GM23338 (cell line): Measurements from ENCODE around the gene RHOF. TPM values are rescaled to one million over a fixed set of nuclear protein-coding genes. Genes with fewer than 3 reads are reported as not detected.

Experiments used
- ATAC-seq: fragments of 200-7000 bp; cut with Tn5 transposase; 3 replicates; pipeline ENCODE4 v1.9.1; 2020
- DNase-seq: peaks from one replicate; pipeline ENCODE4 v3.0.0-alpha.2; 2015; ENCODE audit warnings: low spot score
- H2AFZ ChIP-seq: fragments of 200-600 bp; sonication (generic); 2 replicates; pipeline ENCODE4 v1.8.0; 2016; ENCODE audit warnings: antibody characterized with exemption, mild to moderate bottlenecking, moderate library complexity
- H3F3A ChIP-seq: fragments of 200-600 bp; sonication (generic); replicated peaks from 2 replicates; pipeline ENCODE4 v1.8.0; 2017; ENCODE audit warnings: antibody characterized with exemption, mixed run types, low read depth
- H3K27ac ChIP-seq: fragments of 200-600 bp; sonication (generic); 2 replicates; pipeline ENCODE4 v1.6.1; 2016; ENCODE audit warnings: low read depth
- H3K27me3 ChIP-seq: fragments of 200-600 bp; sonication (generic); 2 replicates; pipeline ENCODE4 v1.8.0; 2016; ENCODE audit warnings: mild to moderate bottlenecking, mixed run types, moderate library complexity; ENCODE audit not compliant: insufficient read depth
- H3K36me3 ChIP-seq: fragments of 200-600 bp; sonication (generic); 2 replicates; pipeline ENCODE4 v1.8.0; 2016; ENCODE audit warnings: mild to moderate bottlenecking; ENCODE audit not compliant: insufficient read depth
- H3K4me1 ChIP-seq: fragments of 200-600 bp; sonication (generic); 2 replicates; pipeline ENCODE4 v1.8.0; 2016; ENCODE audit warnings: mild to moderate bottlenecking, moderate library complexity; ENCODE audit not compliant: insufficient read depth
- H3K4me2 ChIP-seq: fragments of 200-600 bp; sonication (generic); 2 replicates; pipeline ENCODE4 v1.7.1; 2017; ENCODE audit warnings: mixed run types
- H3K4me3 ChIP-seq: fragments of 200-600 bp; sonication (generic); 2 replicates; pipeline ENCODE4 v1.6.1; 2016; ENCODE audit warnings: mixed run types
- H3K79me2 ChIP-seq: fragments of 200-600 bp; sonication (generic); replicated peaks from 2 replicates; pipeline ENCODE4 v1.8.0; 2017; ENCODE audit warnings: mild to moderate bottlenecking; ENCODE audit not compliant: insufficient read depth
- H3K9me2 ChIP-seq: fragments of 200-600 bp; sonication (generic); 2 replicates; pipeline ENCODE4 v1.8.0; 2017; ENCODE audit not compliant: insufficient read depth
- H4K20me1 ChIP-seq: fragments of 200-600 bp; sonication (generic); replicated peaks from 2 replicates; pipeline ENCODE4 v1.8.0; 2017; ENCODE audit warnings: mild to moderate bottlenecking; ENCODE audit not compliant: insufficient read depth
- H3K27ac Mint-ChIP-seq: 2 replicates; pipeline ENCODE4 v1.8.0; 2020; ENCODE audit warnings: inconsistent platforms, mild to moderate bottlenecking, moderate library complexity, mixed read lengths
- H3K27me3 Mint-ChIP-seq: 3 replicates; pipeline ENCODE4 v1.8.0; 2022; ENCODE audit warnings: low read depth, mild to moderate bottlenecking, moderate library complexity, mixed read lengths, inconsistent platforms; ENCODE audit not compliant: insufficient read depth, poor library complexity
- H3K36me3 Mint-ChIP-seq: 3 replicates; pipeline ENCODE4 v1.8.0; 2021; ENCODE audit warnings: low read depth, mild to moderate bottlenecking, inconsistent platforms, moderate library complexity, mixed read lengths
- H3K4me1 Mint-ChIP-seq: 3 replicates; pipeline ENCODE4 v1.8.0; 2020; ENCODE audit warnings: mild to moderate bottlenecking, inconsistent platforms, mixed read lengths
- H3K4me3 Mint-ChIP-seq: 3 replicates; pipeline ENCODE4 v1.8.0; 2021; ENCODE audit warnings: moderate library complexity, mild to moderate bottlenecking, inconsistent platforms, mixed read lengths
- H3K9me3 Mint-ChIP-seq: 3 replicates; pipeline ENCODE4 v1.8.0; 2020; ENCODE audit warnings: moderate library complexity, mild to moderate bottlenecking, inconsistent platforms, mixed read lengths
- CREB1 ChIP-seq: fragments of 250-450 bp; sonication (Bioruptor Pico); IDR thresholded peaks from 2 replicates; pipeline ENCODE4 v1.5.0; 2020; ENCODE audit warnings: low read depth, mild to moderate bottlenecking, moderate library complexity
- EZH2 ChIP-seq: fragments of 200-600 bp; sonication (generic); IDR thresholded peaks from one replicate; pipeline ENCODE4 v1.8.0; 2017; ENCODE audit warnings: antibody characterized with exemption, mild to moderate bottlenecking, low read depth; ENCODE audit not compliant: unreplicated experiment
- EZH2phosphoT487 ChIP-seq: fragments of 200-600 bp; sonication (generic); IDR thresholded peaks from one replicate; pipeline ENCODE4 v1.8.1; 2018; ENCODE audit warnings: antibody characterized with exemption; ENCODE audit not compliant: unreplicated experiment
- JUNB ChIP-seq: IDR thresholded peaks from one replicate; pipeline ENCODE4 v1.6.1; 2016; ENCODE audit warnings: antibody characterized with exemption; ENCODE audit not compliant: unreplicated experiment
- NANOG ChIP-seq: IDR thresholded peaks from 2 replicates; pipeline ENCODE4 v1.6.1; 2016; ENCODE audit warnings: antibody characterized with exemption, borderline replicate concordance
- POLR2AphosphoS5 ChIP-seq: IDR thresholded peaks from 2 replicates; pipeline ENCODE4 v1.6.1; 2016; ENCODE audit warnings: antibody characterized with exemption, low read depth
- STAT1 ChIP-seq: IDR thresholded peaks from one replicate; pipeline ENCODE4 v1.6.1; 2016; ENCODE audit warnings: antibody characterized with exemption; ENCODE audit not compliant: unreplicated experiment
- ZNF114 ChIP-seq: fragments of 250-450 bp; sonication (Bioruptor Pico); IDR thresholded peaks from 2 replicates; pipeline ENCODE4 v1.5.0; 2020; ENCODE audit warnings: mild to moderate bottlenecking, moderate library complexity
- ZNF331 ChIP-seq: fragments of 250-450 bp; sonication (Bioruptor Pico); IDR thresholded peaks from 2 replicates; pipeline ENCODE4 v1.5.0; 2020; ENCODE audit warnings: low read depth, mild to moderate bottlenecking, moderate library complexity
- polyA plus RNA-seq: library from polyadenylated mRNA; unstranded; fragments of >200 nt; fragmentation: Nextera tagmentation; extraction: Ambion mirVana; gene quantifications from 2 replicates; pipeline ENCODE4 v1.2.1, GENCODE V29; 2016
- total RNA-seq: library from RNA; depleted of rRNA; stranded (reverse); fragments of >200 nt; shearing (Covaris generic); gene quantifications from 2 replicates; pipeline ENCODE4 v1.2.3, GENCODE V29; 2014
- TF ChIP-seq, protein P1 (sequence below): IDR thresholded peaks from one replicate; pipeline ENCODE4 v1.6.1; 2018; ENCODE audit warnings: antibody characterized with exemption; ENCODE audit not compliant: unreplicated experiment
- TF ChIP-seq, protein P2 (sequence below): IDR thresholded peaks from 2 replicates; pipeline ENCODE4 v1.6.1; 2016; ENCODE audit warnings: antibody characterized with exemption
- TF ChIP-seq, protein P3 (sequence below), 2 experiments: fragments of 200-600 bp in 1 of 2; sonication (generic) in 1 of 2; conservative IDR thresholded peaks; 2 replicates each; pipeline versions ENCODE4 v1.5.1 to v1.6.1; 2016 to 2017; ENCODE audit warnings: antibody characterized with exemption in 2 of 2, low read depth in 2 of 2, mild to moderate bottlenecking in 2 of 2, moderate library complexity in 1 of 2
- TF ChIP-seq, protein P4 (sequence below): fragments of 250-450 bp; sonication (Bioruptor Pico); IDR thresholded peaks from 2 replicates; pipeline ENCODE4 v1.5.0; 2020; ENCODE audit warnings: mild to moderate bottlenecking, moderate library complexity

The RHOF gene
- total and polyA plus RNA-seq, 2 experiments from 2014 or later = 10.5 to 53.4 TPM

DNA sequence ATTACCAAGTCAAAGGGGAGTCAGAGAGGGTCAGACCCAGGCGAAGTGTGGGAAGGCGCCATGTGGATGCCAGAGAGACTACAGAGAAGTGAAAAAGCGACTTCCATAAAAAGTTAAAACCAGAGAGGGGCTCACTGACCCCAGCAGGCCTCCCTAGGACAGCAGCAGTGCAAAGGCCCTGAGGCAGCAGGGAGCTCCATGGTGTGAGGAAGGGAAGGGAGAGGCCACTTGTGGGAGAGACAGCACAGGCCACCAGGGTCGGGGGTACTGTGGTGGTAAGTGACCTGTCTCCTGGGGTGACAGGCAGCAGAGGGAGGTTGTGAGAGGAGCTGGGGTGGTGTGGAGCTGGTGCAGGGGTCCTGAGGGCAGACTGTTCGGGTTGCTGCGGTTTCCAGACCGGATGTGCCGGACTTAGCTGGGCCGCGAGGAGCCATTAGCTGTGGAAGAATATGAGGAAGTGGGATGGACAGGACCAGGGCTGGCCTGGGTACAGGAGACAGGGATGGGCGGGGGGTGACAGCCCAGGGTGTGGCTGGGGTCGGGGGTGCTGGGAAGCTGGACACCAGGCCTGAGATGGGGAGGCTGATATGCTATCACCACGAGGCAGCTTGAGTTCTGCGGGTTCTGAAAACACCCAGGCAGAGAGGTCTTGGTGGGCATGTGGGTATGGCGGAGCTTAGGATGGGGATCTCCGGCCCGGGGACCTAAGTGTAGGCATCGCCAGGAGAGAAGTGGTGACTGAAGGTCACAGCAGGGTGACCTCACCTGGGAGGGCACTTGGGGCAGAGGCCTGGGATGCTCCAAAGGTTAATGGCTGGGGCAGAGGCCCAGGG, 33.0 kb upstream of the RHOF start:
- DNase-seq (no peak), ATAC-seq (no peak)
- H3K27ac ChIP-seq = no peak overlapping the region
- H3K36me3 ChIP-seq = no peaks in the 10 kb centered on the region
- H3K27me3 Mint-ChIP-seq = no peaks in the 10 kb centered on the region
- no peak overlapping the region for H2AFZ ChIP-seq
- H3K4me1 Mint-ChIP-seq = no peaks in the 10 kb centered on the region; the same call in 2 of the 3 replicates
- no peak overlapping the region for H3K4me3 ChIP-seq
- peaks cover 3% of the 10 kb centered on the region; the same call in 1 of the 2 replicates for H3F3A ChIP-seq
- TF ChIP-seq JUNB = no peak
- TF ChIP-seq, protein P1, sequence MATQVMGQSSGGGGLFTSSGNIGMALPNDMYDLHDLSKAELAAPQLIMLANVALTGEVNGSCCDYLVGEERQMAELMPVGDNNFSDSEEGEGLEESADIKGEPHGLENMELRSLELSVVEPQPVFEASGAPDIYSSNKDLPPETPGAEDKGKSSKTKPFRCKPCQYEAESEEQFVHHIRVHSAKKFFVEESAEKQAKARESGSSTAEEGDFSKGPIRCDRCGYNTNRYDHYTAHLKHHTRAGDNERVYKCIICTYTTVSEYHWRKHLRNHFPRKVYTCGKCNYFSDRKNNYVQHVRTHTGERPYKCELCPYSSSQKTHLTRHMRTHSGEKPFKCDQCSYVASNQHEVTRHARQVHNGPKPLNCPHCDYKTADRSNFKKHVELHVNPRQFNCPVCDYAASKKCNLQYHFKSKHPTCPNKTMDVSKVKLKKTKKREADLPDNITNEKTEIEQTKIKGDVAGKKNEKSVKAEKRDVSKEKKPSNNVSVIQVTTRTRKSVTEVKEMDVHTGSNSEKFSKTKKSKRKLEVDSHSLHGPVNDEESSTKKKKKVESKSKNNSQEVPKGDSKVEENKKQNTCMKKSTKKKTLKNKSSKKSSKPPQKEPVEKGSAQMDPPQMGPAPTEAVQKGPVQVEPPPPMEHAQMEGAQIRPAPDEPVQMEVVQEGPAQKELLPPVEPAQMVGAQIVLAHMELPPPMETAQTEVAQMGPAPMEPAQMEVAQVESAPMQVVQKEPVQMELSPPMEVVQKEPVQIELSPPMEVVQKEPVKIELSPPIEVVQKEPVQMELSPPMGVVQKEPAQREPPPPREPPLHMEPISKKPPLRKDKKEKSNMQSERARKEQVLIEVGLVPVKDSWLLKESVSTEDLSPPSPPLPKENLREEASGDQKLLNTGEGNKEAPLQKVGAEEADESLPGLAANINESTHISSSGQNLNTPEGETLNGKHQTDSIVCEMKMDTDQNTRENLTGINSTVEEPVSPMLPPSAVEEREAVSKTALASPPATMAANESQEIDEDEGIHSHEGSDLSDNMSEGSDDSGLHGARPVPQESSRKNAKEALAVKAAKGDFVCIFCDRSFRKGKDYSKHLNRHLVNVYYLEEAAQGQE = no peak
- TF ChIP-seq EZH2phosphoT487 = no peak
- TF ChIP-seq, protein P2, sequence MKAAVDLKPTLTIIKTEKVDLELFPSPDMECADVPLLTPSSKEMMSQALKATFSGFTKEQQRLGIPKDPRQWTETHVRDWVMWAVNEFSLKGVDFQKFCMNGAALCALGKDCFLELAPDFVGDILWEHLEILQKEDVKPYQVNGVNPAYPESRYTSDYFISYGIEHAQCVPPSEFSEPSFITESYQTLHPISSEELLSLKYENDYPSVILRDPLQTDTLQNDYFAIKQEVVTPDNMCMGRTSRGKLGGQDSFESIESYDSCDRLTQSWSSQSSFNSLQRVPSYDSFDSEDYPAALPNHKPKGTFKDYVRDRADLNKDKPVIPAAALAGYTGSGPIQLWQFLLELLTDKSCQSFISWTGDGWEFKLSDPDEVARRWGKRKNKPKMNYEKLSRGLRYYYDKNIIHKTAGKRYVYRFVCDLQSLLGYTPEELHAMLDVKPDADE = no peak
- no peak for TF ChIP-seq POLR2AphosphoS5
- TF ChIP-seq, protein P3, sequence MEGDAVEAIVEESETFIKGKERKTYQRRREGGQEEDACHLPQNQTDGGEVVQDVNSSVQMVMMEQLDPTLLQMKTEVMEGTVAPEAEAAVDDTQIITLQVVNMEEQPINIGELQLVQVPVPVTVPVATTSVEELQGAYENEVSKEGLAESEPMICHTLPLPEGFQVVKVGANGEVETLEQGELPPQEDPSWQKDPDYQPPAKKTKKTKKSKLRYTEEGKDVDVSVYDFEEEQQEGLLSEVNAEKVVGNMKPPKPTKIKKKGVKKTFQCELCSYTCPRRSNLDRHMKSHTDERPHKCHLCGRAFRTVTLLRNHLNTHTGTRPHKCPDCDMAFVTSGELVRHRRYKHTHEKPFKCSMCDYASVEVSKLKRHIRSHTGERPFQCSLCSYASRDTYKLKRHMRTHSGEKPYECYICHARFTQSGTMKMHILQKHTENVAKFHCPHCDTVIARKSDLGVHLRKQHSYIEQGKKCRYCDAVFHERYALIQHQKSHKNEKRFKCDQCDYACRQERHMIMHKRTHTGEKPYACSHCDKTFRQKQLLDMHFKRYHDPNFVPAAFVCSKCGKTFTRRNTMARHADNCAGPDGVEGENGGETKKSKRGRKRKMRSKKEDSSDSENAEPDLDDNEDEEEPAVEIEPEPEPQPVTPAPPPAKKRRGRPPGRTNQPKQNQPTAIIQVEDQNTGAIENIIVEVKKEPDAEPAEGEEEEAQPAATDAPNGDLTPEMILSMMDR (conservative IDR thresholded peaks at IDR 0.05; ENCODE audit: low read depth in 2 of 2) = no peak
- TF ChIP-seq CREB1 (CRISPR knock-in tag) = no peak
- TF ChIP-seq, protein P4, sequence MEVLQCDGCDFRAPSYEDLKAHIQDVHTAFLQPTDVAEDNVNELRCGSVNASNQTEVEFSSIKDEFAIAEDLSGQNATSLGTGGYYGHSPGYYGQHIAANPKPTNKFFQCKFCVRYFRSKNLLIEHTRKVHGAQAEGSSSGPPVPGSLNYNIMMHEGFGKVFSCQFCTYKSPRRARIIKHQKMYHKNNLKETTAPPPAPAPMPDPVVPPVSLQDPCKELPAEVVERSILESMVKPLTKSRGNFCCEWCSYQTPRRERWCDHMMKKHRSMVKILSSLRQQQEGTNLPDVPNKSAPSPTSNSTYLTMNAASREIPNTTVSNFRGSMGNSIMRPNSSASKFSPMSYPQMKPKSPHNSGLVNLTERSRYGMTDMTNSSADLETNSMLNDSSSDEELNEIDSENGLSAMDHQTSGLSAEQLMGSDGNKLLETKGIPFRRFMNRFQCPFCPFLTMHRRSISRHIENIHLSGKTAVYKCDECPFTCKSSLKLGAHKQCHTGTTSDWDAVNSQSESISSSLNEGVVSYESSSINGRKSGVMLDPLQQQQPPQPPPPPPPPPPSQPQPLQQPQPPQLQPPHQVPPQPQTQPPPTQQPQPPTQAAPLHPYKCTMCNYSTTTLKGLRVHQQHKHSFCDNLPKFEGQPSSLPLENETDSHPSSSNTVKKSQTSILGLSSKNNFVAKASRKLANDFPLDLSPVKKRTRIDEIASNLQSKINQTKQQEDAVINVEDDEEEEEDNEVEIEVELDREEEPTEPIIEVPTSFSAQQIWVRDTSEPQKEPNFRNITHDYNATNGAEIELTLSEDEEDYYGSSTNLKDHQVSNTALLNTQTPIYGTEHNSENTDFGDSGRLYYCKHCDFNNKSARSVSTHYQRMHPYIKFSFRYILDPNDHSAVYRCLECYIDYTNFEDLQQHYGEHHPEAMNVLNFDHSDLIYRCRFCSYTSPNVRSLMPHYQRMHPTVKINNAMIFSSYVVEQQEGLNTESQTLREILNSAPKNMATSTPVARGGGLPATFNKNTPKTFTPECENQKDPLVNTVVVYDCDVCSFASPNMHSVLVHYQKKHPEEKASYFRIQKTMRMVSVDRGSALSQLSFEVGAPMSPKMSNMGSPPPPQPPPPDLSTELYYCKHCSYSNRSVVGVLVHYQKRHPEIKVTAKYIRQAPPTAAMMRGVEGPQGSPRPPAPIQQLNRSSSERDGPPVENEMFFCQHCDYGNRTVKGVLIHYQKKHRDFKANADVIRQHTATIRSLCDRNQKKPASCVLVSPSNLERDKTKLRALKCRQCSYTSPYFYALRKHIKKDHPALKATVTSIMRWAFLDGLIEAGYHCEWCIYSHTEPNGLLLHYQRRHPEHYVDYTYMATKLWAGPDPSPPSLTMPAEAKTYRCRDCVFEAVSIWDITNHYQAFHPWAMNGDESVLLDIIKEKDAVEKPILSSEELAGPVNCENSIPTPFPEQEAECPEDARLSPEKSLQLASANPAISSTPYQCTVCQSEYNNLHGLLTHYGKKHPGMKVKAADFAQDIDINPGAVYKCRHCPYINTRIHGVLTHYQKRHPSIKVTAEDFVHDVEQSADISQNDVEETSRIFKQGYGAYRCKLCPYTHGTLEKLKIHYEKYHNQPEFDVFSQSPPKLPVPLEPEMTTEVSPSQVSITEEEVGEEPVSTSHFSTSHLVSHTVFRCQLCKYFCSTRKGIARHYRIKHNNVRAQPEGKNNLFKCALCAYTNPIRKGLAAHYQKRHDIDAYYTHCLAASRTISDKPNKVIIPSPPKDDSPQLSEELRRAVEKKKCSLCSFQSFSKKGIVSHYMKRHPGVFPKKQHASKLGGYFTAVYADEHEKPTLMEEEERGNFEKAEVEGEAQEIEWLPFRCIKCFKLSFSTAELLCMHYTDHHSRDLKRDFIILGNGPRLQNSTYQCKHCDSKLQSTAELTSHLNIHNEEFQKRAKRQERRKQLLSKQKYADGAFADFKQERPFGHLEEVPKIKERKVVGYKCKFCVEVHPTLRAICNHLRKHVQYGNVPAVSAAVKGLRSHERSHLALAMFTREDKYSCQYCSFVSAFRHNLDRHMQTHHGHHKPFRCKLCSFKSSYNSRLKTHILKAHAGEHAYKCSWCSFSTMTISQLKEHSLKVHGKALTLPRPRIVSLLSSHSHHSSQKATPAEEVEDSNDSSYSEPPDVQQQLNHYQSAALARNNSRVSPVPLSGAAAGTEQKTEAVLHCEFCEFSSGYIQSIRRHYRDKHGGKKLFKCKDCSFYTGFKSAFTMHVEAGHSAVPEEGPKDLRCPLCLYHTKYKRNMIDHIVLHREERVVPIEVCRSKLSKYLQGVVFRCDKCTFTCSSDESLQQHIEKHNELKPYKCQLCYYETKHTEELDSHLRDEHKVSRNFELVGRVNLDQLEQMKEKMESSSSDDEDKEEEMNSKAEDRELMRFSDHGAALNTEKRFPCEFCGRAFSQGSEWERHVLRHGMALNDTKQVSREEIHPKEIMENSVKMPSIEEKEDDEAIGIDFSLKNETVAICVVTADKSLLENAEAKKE (CRISPR knock-in tag) = no peak
- TF ChIP-seq NANOG = no peak
- TF ChIP-seq ZNF331 (CRISPR knock-in tag) = no peak
- TF ChIP-seq STAT1 = no peak
- no peak for TF ChIP-seq ZNF114 (CRISPR knock-in tag)
- TF ChIP-seq EZH2 = no peak
- H3K79me2 ChIP-seq = no peaks in the 10 kb centered on the region
- peaks cover 54% of the 10 kb centered on the region for H3K36me3 Mint-ChIP-seq
- H3K4me2 ChIP-seq = no peak overlapping the region
- H3K4me3 Mint-ChIP-seq = no peak overlapping the region; the same call in 2 of the 3 replicates
- no peaks in the 10 kb centered on the region for H3K9me3 Mint-ChIP-seq
- H3K9me2 ChIP-seq = no peaks in the 10 kb centered on the region
- H4K20me1 ChIP-seq = no peaks in the 10 kb centered on the region; the same call in 1 of the 2 replicates
- H3K27ac Mint-ChIP-seq = peak overlapping the region; percentile 77
- H3K27me3 ChIP-seq = no peaks in the 10 kb centered on the region
- H3K4me1 ChIP-seq = no peaks in the 10 kb centered on the region
